H1 (cell line): Measurements from ENCODE around the gene CRB2. TPM values are rescaled to one million over a fixed set of nuclear protein-coding genes. Genes with fewer than 3 reads are reported as not detected.

Source experiments
- CTCF ChIA-PET: fragments of 300-600 bp; sonication (Branson Sonifier 250); formaldehyde crosslinking; loops from one replicate; lab custom pipeline; 2021; ENCODE audit not compliant: partially characterized antibody; lab: Charles Lee
- POLR2A ChIA-PET: fragments of 300-600 bp; sonication (Branson Sonifier 250); formaldehyde crosslinking; loops from one replicate; lab custom pipeline; 2021; ENCODE audit warnings: inconsistent platforms; ENCODE audit not compliant: partially characterized antibody; lab: Charles Lee
- DNase-seq, 2 experiments: peaks; one replicate each; pipeline versions ENCODE4 v3.0.0 to v3.0.0-alpha.2; 2010 to 2022; ENCODE audit warnings: low spot score in 2 of 2, low read depth in 1 of 2, mixed read lengths in 1 of 2
- FAIRE-seq: peaks from 2 replicates; lab custom pipeline; 2011; peaks lifted over from hg19 to GRCh38; lab: Jason Lieb, UNC
- H2AFZ ChIP-seq: 2 replicates; pipeline ENCODE4 v1.8.1; 2012; ENCODE audit warnings: low read length, inconsistent platforms
- H2AK5ac ChIP-seq: 2 replicates; pipeline ENCODE4 v1.6.1; 2013; ENCODE audit warnings: low read depth, low read length
- H2BK120ac ChIP-seq: replicated peaks from 2 replicates; pipeline ENCODE3; 2013; ENCODE audit warnings: low read depth, low read length, inconsistent platforms
- H2BK12ac ChIP-seq: 2 replicates; pipeline ENCODE4 v1.6.1; 2013; ENCODE audit warnings: low read depth, low read length
- H2BK15ac ChIP-seq: 2 replicates; pipeline ENCODE4 v1.6.1; 2013; ENCODE audit warnings: low read length
- H2BK20ac ChIP-seq: 2 replicates; pipeline ENCODE4 v1.6.1; 2013; ENCODE audit warnings: low read length
- H2BK5ac ChIP-seq: 2 replicates; pipeline ENCODE4 v1.6.1; 2013; ENCODE audit warnings: low read depth, low read length
- H3K14ac ChIP-seq: 2 replicates; pipeline ENCODE4 v1.6.1; 2013; ENCODE audit warnings: inconsistent platforms; ENCODE audit not compliant: insufficient read length
- H3K18ac ChIP-seq: 2 replicates; pipeline ENCODE4 v1.6.1; 2013; ENCODE audit warnings: low read length; ENCODE audit errors: extremely low read depth
- H3K23ac ChIP-seq: 2 replicates; pipeline ENCODE4 v1.6.1; 2013; ENCODE audit warnings: inconsistent platforms; ENCODE audit not compliant: insufficient read length
- H3K23me2 ChIP-seq: 2 replicates; pipeline ENCODE4 v1.6.1; 2013; ENCODE audit warnings: low read depth, low read length
- H3K27ac ChIP-seq: 2 replicates; pipeline ENCODE4 v1.6.1; 2011; ENCODE audit warnings: low read depth, low read length, inconsistent platforms
- H3K27me3 ChIP-seq, 4 experiments: replicated peaks in 1 of 4; 1 replicate in 1 of 4; 2 replicates in 3 of 4; pipeline versions ENCODE4 v1.6.1 to v1.8.1; 2011 to 2013; ENCODE audit warnings: low read length in 3 of 4, mild to moderate bottlenecking in 3 of 4, inconsistent platforms in 2 of 4, mixed read lengths in 2 of 4, moderate library complexity in 1 of 4; ENCODE audit not compliant: control insufficient read depth in 3 of 4, insufficient read depth in 3 of 4; ENCODE audit errors: extremely low read depth in 1 of 4
- H3K36me3 ChIP-seq, 4 experiments: 2 replicates each; pipeline versions ENCODE4 v1.6.1 to v1.8.1; 2011 to 2013; ENCODE audit warnings: mild to moderate bottlenecking in 4 of 4, low read length in 3 of 4, moderate library complexity in 2 of 4, control low read depth in 1 of 4, inconsistent platforms in 1 of 4; ENCODE audit not compliant: insufficient read depth in 4 of 4, control insufficient read depth in 2 of 4
- H3K4ac ChIP-seq: replicated peaks from 2 replicates; pipeline ENCODE3; 2013; ENCODE audit warnings: low read length, low read depth, mixed read lengths, inconsistent platforms; ENCODE audit not compliant: insufficient read length
- H3K4me1 ChIP-seq, 4 experiments: replicated peaks in 1 of 4; 1 replicate in 1 of 4; 2 replicates in 3 of 4; pipeline versions ENCODE4 v1.6.1 to v1.8.1; 2011 to 2013; ENCODE audit warnings: low read length in 3 of 4, inconsistent platforms in 2 of 4, mixed read lengths in 1 of 4; ENCODE audit not compliant: insufficient read depth in 4 of 4, control insufficient read depth in 3 of 4
- H3K4me2 ChIP-seq, 2 experiments: 2 replicates each; pipeline versions ENCODE4 v1.6.1 to v1.8.1; 2011 to 2013; ENCODE audit warnings: low read depth in 2 of 2, low read length in 2 of 2, control low read depth in 1 of 2, inconsistent platforms in 1 of 2, mild to moderate bottlenecking in 1 of 2; ENCODE audit not compliant: insufficient read depth in 1 of 2
- H3K4me3 ChIP-seq, 4 experiments: fragments of 200-600, 300-600 bp in 1 of 4; sonication (generic), shearing (Covaris generic), sonication (Bioruptor Twin) in 1 of 4; 2 replicates each; pipeline versions ENCODE4 v1.5.1 to v1.8.1; 2011 to 2016; ENCODE audit warnings: low read length in 4 of 4, low read depth in 3 of 4, control low read depth in 2 of 4, inconsistent platforms in 2 of 4, mild to moderate bottlenecking in 2 of 4, mixed read lengths in 1 of 4, moderate library complexity in 1 of 4; ENCODE audit not compliant: insufficient read depth in 2 of 4; ENCODE audit errors: extremely low read depth in 1 of 4
- H3K56ac ChIP-seq: replicated peaks from 2 replicates; pipeline ENCODE3; 2013; ENCODE audit warnings: low read depth, mild to moderate bottlenecking, mixed read lengths, low read length, inconsistent platforms; ENCODE audit not compliant: insufficient read length
- H3K79me1 ChIP-seq: 2 replicates; pipeline ENCODE4 v1.6.1; 2013; ENCODE audit warnings: low read depth, low read length, control low read depth
- H3K79me2 ChIP-seq, 2 experiments: 2 replicates each; pipeline versions ENCODE4 v1.6.1 to v1.8.1; 2012 to 2013; ENCODE audit warnings: low read length in 2 of 2, mild to moderate bottlenecking in 2 of 2, inconsistent platforms in 1 of 2; ENCODE audit not compliant: insufficient read depth in 2 of 2, control insufficient read depth in 1 of 2
- H3K9ac ChIP-seq, 4 experiments: replicated peaks in 1 of 4; 1 replicate in 1 of 4; 2 replicates in 3 of 4; pipeline versions ENCODE4 v1.6.1 to v1.8.1; 2011 to 2013; ENCODE audit warnings: low read depth in 3 of 4, low read length in 3 of 4, control low read depth in 2 of 4, mild to moderate bottlenecking in 2 of 4, moderate library complexity in 2 of 4, inconsistent platforms in 1 of 4; ENCODE audit errors: extremely low read depth in 1 of 4
- H3K9me3 ChIP-seq, 2 experiments: 2 replicates each; pipeline versions ENCODE4 v1.6.1 to v1.8.1; 2012 to 2013; ENCODE audit warnings: mild to moderate bottlenecking in 2 of 2, moderate library complexity in 2 of 2, control low read depth in 1 of 2, inconsistent platforms in 1 of 2, low read depth in 1 of 2, low read length in 1 of 2, mixed read lengths in 1 of 2; ENCODE audit not compliant: insufficient read depth in 2 of 2
- H4K20me1 ChIP-seq, 2 experiments: replicated peaks in 1 of 2; 2 replicates each; pipeline versions ENCODE3 to v1.8.1; 2011 to 2013; ENCODE audit warnings: inconsistent platforms in 2 of 2, low read length in 2 of 2, mild to moderate bottlenecking in 1 of 2; ENCODE audit not compliant: insufficient read depth in 2 of 2, control insufficient read depth in 1 of 2
- H4K5ac ChIP-seq: 2 replicates; pipeline ENCODE4 v1.6.1; 2013; ENCODE audit warnings: low read length, low read depth, mixed read lengths, inconsistent platforms; ENCODE audit not compliant: insufficient read length
- H4K8ac ChIP-seq: 2 replicates; pipeline ENCODE4 v1.8.0; 2013; ENCODE audit warnings: mild to moderate bottlenecking, moderate library complexity, low read length, inconsistent platforms; ENCODE audit not compliant: insufficient read depth; ENCODE audit errors: extremely low read depth
- H4K91ac ChIP-seq: replicated peaks from 2 replicates; pipeline ENCODE3; 2013; ENCODE audit warnings: low read length, mixed read lengths, inconsistent platforms; ENCODE audit not compliant: insufficient read length
- JUN ChIP-seq: IDR thresholded peaks from 2 replicates; pipeline ENCODE4 v1.6.1; 2011; ENCODE audit warnings: low read depth, mild to moderate bottlenecking, improper control_type of control experiment, low read length
- PHF8 ChIP-seq: fragments of 200-600 bp; sonication (generic); conservative IDR thresholded peaks from 2 replicates; pipeline ENCODE4 v1.7.1; 2012; ENCODE audit warnings: low read depth, mild to moderate bottlenecking, inconsistent platforms, low read length, moderate library complexity
- WGBS, 2 experiments: shearing (Covaris generic) in 1 of 2; methylation state at CpG; one replicate each; pipeline versions ENCODE4 v1.1.6 to v1.1.7; 2013 to 2015; ENCODE audit warnings: low lambda C conversion rate in 2 of 2, mixed read lengths in 2 of 2, inconsistent platforms in 1 of 2, low coverage in 1 of 2, missing lambda C conversion rate in 1 of 2; ENCODE audit not compliant: insufficient replicate concordance in 2 of 2, insufficient coverage in 1 of 2, insufficient read length in 1 of 2; ENCODE audit errors: extremely low coverage in 1 of 2, missing lambda C conversion rate in 1 of 2; 5-methylcytosine and 5-hydroxymethylcytosine counted together
- polyA plus RNA-seq, 7 experiments: library from polyadenylated mRNA; depleted of rRNA in 3 of 7; stranded (reverse) in 5 of 7; unstranded in 2 of 7; fragments of >200 nt in 5 of 7; fragments of 200-250 nt in 2 of 7; gene quantifications; 1 replicate in 5 of 7; 2 replicates in 1 of 7; 4 replicates in 1 of 7; pipeline versions ENCODE4 v1.2.1 to v1.2.3, GENCODE V29; 2011 to 2013; ENCODE audit warnings: missing spikeins in 2 of 7, mixed read lengths in 2 of 7
- total RNA-seq: library from RNA; stranded (reverse); fragmentation: NEBNext Ultra II Directional; extraction: Animal tissue kit (Norgen Biotek cat#: 25700); gene quantifications from 2 replicates; pipeline ENCODE4 v1.2.1, GENCODE V29; 2021

CRB2 gene
- total and polyA plus RNA-seq, 2 of the 8 experiments (the other 6 are each of a cell fraction or from before 2014, with no cell fraction given): 4.0 to 8.4 TPM

DNA sequence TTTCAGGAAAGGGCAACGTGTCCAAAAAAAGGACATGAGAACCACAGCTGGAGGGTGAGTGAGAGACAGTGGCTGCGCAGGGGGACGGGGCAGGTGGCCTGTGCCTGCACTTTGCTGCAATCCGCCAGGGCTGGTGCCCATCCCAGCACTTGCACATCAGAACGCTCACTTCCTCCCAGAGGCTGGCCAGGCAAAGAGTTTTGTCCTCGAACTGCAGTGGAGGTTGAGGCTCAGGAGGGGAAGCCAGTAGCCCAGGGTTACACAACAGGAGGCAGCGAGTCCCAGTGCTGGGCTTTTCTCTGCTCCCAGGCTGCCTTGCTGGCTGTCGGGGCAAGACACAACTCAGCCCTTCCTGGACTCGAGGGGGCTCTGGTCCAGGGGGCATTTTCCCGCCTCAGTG is 33.1 kb downstream of the CRB2 start:
- Histone ChIP-seq H3K9ac (no peak overlapping the region), H3K18ac (no peak overlapping the region), H3K4me1 (peaks cover 0 to 8% (median 5%) of the 10 kb centered on the region in 4 experiments; a peak in 5 of 7 replicates), H3K4me3 (no peak overlapping the region), H4K91ac (no peak overlapping the region), H2BK5ac (no peak overlapping the region), H2AK5ac (no peak overlapping the region), H2AFZ (no peak overlapping the region), H3K14ac (no peak overlapping the region), H3K79me2 (no peaks in the 10 kb centered on the region), H3K9me3 (no peaks in the 10 kb centered on the region; a peak in 1 of 4 replicates), H3K27ac (no peak overlapping the region), H2BK20ac (no peak overlapping the region), H2BK15ac (no peak overlapping the region), H3K23me2 (no peaks in the 10 kb centered on the region; the same call in 1 of the 2 replicates), H3K4me2 (no peak overlapping the region), H3K79me1 (no peaks in the 10 kb centered on the region), H4K20me1 (no peaks in the 10 kb centered on the region), H3K56ac (no peak overlapping the region), H3K27me3 (no peaks in the 10 kb centered on the region; a peak in 1 of 7 replicates), H3K23ac (no peak overlapping the region), H2BK120ac (no peak overlapping the region), H4K5ac (no peak overlapping the region), H3K36me3 (no peaks in the 10 kb centered on the region; a peak in 1 of 8 replicates), H3K4ac (no peak overlapping the region), H2BK12ac (no peak overlapping the region), H4K8ac (no peak overlapping the region)
- 83% methylated on average over 10 of the region's 10 CpGs; no CpG with 5 or more reads in 1 of the 2 experiments for WGBS, 2 experiments
- CTCF ChIA-PET: interaction anchor here (0.6 to 29.0 kb wide), 6 partner anchors 10 to 615 kb away, joined by 3 to 668 read pairs (median 12); partner anchors contain the start of gene CRB2
- POLR2A ChIA-PET: interaction anchor here (1.6 kb wide), 1 partner anchor 10 kb away, joined by 3 read pairs; no protein-coding TSS in a partner anchor
- DNase-seq (no peak), FAIRE-seq (no peak)
- no peak for TF ChIP-seq PHF8
- TF ChIP-seq JUN: no peak
